Suppressor macrophage (primary cell): ENCODE measurements around the gene MNS1.
"Not testable (repeated sequence)": the region's sequence is repeated elsewhere in the genome, so short reads cannot be mapped to it uniquely, and the experiment has no call there.

Experiments
- DNase-seq, 4 experiments: peaks; one replicate each; pipeline ENCODE4 v3.0.0-alpha.2; 2020 to 2022
- total RNA-seq, 17 experiments: gene quantifications; one replicate each; lab custom pipeline; 2026; ENCODE audit warnings: mixed read lengths in 6 of 17, inconsistent platforms in 3 of 17; lab: John Stamatoyannopoulos, UW

Gene MNS1
- 0.28 to 6.6 (median 2.5) reads per million in 17 experiments for total RNA-seq

- peak; percentile 93 to 96 (median 95) for DNase-seq
Observed at GRCh38 chr15:56464893-56465520, at the start of gene MNS1. TSS of gene MNS1 (minus strand) at chr15:56465137. CDS start at chr15:56464972, 165 bp downstream.

- peak; percentile 28 to 78 (median 66) for DNase-seq
Observed at GRCh38 chr15:56496635-56497034, 31.7 kb upstream of the MNS1 start.

- no peak for DNase-seq
Observed at GRCh38 chr15:56495533-56495932, 30.6 kb upstream of the MNS1 start.

- no peak for DNase-seq
Observed at GRCh38 chr15:56495053-56495452, 30.1 kb upstream of the MNS1 start.

GRCh38 chr15:56492791-56493555 lies 28.0 kb upstream of the MNS1 start:
- DNase-seq, result no peak

GRCh38 chr15:56492236-56492635 lies 27.3 kb upstream of the MNS1 start:
- DNase-seq, result no peak

- peak; percentile 76 to 85 (median 81) for DNase-seq
Observed at GRCh38 chr15:56491110-56491722, 26.3 kb upstream of the MNS1 start.

GRCh38 chr15:56490461-56490860 lies 25.5 kb upstream of the MNS1 start:
- DNase-seq, result no peak

- peak; percentile 25 to 81 (median 51) for DNase-seq
Observed at GRCh38 chr15:56486206-56486605, 21.3 kb upstream of the MNS1 start.

GRCh38 chr15:56485426-56485825 lies 20.5 kb upstream of the MNS1 start:
- not testable (repeated sequence) for DNase-seq

- no peak for DNase-seq
Observed at GRCh38 chr15:56484287-56484686, 19.4 kb upstream of the MNS1 start.

GRCh38 chr15:56475351-56475750 lies 10.4 kb upstream of the MNS1 start:
- DNase-seq, result no peak

GRCh38 chr15:56473017-56473416 lies 8.1 kb upstream of the MNS1 start:
- DNase-seq, result no peak

GRCh38 chr15:56472278-56472677 lies 7.3 kb upstream of the MNS1 start:
- no peak for DNase-seq

- no peak for DNase-seq
Observed at GRCh38 chr15:56471440-56472069, 6.6 kb upstream of the MNS1 start.

- peak; percentile 26 to 60 (median 55) for DNase-seq
Observed at GRCh38 chr15:56469483-56469882, 4.5 kb upstream of the MNS1 start.

- peak; percentile 31 to 63 (median 54) for DNase-seq
Observed at GRCh38 chr15:56468401-56468800, 3.5 kb upstream of the MNS1 start.

- DNase-seq, result no peak
Observed at GRCh38 chr15:56467616-56468015, 2.7 kb upstream of the MNS1 start.

- no peak for DNase-seq
Observed at GRCh38 chr15:56460947-56461346, 4.0 kb downstream of the MNS1 start.

GRCh38 chr15:56460071-56460470 lies 4.9 kb downstream of the MNS1 start:
- peak; percentile 13 to 71 (median 42) for DNase-seq

- no peak for DNase-seq
Observed at GRCh38 chr15:56459096-56459495, 5.8 kb downstream of the MNS1 start.

- no peak for DNase-seq
Observed at GRCh38 chr15:56456229-56456628, 8.7 kb downstream of the MNS1 start.

- DNase-seq, result peak in 1 of 4 experiments; percentile 17
Observed at GRCh38 chr15:56454836-56455235, 10.1 kb downstream of the MNS1 start.
